Astrocyte of the spinal cord (primary cell): ENCODE measurements around the gene DAPL1.

Experiments
- DNase-seq: peaks from one replicate; pipeline ENCODE4 v3.0.0; 2011; ENCODE audit warnings: low read depth, low spot score
- H3K4me3 ChIP-seq: 2 replicates; pipeline ENCODE4 v1.5.1; 2011; ENCODE audit warnings: low read depth, mild to moderate bottlenecking, low read length, moderate library complexity
- CTCF ChIP-seq: IDR thresholded peaks from 2 replicates; pipeline ENCODE4 v1.5.1; 2012; ENCODE audit warnings: low read depth, mild to moderate bottlenecking, low read length, inconsistent platforms
- in situ Hi-C: cut with HindIII; loops from 2 replicates; pipeline ENCODE4 v1.10.0; 2017; ENCODE audit warnings: low sequenced_read_pairs

The DAPL1 gene

GRCh38 chr2:158795195-158795924 is at the start of gene DAPL1:
TSS of gene DAPL1 (plus strand) at chr2:158795317. CDS start at chr2:158795373, 56 bp downstream.
- DNase-seq: no peak
- no peak for TF ChIP-seq CTCF
- no peak within 1 kb of the TSS for H3K4me3 ChIP-seq
- in situ Hi-C loops: no loop called here

GRCh38 chr2:158745866-158746382 is 49.2 kb upstream of the DAPL1 start:
- TF ChIP-seq CTCF: no peak
- in situ Hi-C loops: no loop called here

GRCh38 chr2:158746488-158746887 is 48.6 kb upstream of the DAPL1 start:
- in situ Hi-C loops: no loop called here
- no peak for TF ChIP-seq CTCF

More at GRCh38 chr2:158745866-158746382, 49.2 kb upstream of the DAPL1 start:
- DNase-seq: no peak
- H3K4me3 ChIP-seq: no peak overlapping the region

GRCh38 chr2:158747281-158747680 is 47.8 kb upstream of the DAPL1 start:
- H3K4me3 ChIP-seq: no peak overlapping the region
- TF ChIP-seq CTCF: no peak
- in situ Hi-C loops: no loop called here
- no peak for DNase-seq

More at GRCh38 chr2:158746488-158746887, 48.6 kb upstream of the DAPL1 start:
- no peak overlapping the region for H3K4me3 ChIP-seq
- DNase-seq: no peak

GRCh38 chr2:158748926-158749590 is 46.1 kb upstream of the DAPL1 start:
- H3K4me3 ChIP-seq: no peak overlapping the region
- no peak for TF ChIP-seq CTCF
- in situ Hi-C loops: no loop called here
- DNase-seq: no peak

- no peak overlapping the region for H3K4me3 ChIP-seq
- in situ Hi-C loops: no loop called here
- DNase-seq: no peak
- TF ChIP-seq CTCF: no peak
Observed at GRCh38 chr2:158750458-158751125, 44.5 kb upstream of the DAPL1 start.
